ENCODE measurements around the gene TMPRSS9.

The TMPRSS9 gene

GRCh38 chr19:2338055-2338615 is 21.9 kb upstream of the TMPRSS9 start:
- H3K4me1 ChIP-seq (ENCODE audit: control insufficient read depth, insufficient read depth, low read length), result peaks cover 26% of the 10 kb centered on the region
- no peaks in the 10 kb centered on the region for H3K36me3 ChIP-seq (ENCODE audit: control insufficient read depth, insufficient read depth, low read length)
- H3K9ac ChIP-seq (ENCODE audit: low read length), result no peak overlapping the region

GRCh38 chr19:2338751-2339643 is 21.1 kb upstream of the TMPRSS9 start:
- H3K27me3 ChIP-seq (ENCODE audit: control insufficient read depth, insufficient read depth, low read length), result no peaks in the 10 kb centered on the region
- no peak overlapping the region for H3K4me3 ChIP-seq (ENCODE audit: low read length)
- no peaks in the 10 kb centered on the region for H3K36me3 ChIP-seq (ENCODE audit: control insufficient read depth, insufficient read depth, low read length)
- no peak overlapping the region for H3K9ac ChIP-seq (ENCODE audit: low read length)
- peaks cover 18% of the 10 kb centered on the region for H3K4me1 ChIP-seq (ENCODE audit: control insufficient read depth, insufficient read depth, low read length)
- H3K9me3 ChIP-seq (ENCODE audit: control insufficient read depth, low read length), result no peaks in the 10 kb centered on the region

More at GRCh38 chr19:2338055-2338615, 21.9 kb upstream of the TMPRSS9 start:
- Histone ChIP-seq H3K27me3 (ENCODE audit: control insufficient read depth, insufficient read depth, low read length) (no peaks in the 10 kb centered on the region), H3K4me3 (ENCODE audit: low read length) (no peak overlapping the region), H3K9me3 (ENCODE audit: control insufficient read depth, low read length) (no peaks in the 10 kb centered on the region)

DNA sequence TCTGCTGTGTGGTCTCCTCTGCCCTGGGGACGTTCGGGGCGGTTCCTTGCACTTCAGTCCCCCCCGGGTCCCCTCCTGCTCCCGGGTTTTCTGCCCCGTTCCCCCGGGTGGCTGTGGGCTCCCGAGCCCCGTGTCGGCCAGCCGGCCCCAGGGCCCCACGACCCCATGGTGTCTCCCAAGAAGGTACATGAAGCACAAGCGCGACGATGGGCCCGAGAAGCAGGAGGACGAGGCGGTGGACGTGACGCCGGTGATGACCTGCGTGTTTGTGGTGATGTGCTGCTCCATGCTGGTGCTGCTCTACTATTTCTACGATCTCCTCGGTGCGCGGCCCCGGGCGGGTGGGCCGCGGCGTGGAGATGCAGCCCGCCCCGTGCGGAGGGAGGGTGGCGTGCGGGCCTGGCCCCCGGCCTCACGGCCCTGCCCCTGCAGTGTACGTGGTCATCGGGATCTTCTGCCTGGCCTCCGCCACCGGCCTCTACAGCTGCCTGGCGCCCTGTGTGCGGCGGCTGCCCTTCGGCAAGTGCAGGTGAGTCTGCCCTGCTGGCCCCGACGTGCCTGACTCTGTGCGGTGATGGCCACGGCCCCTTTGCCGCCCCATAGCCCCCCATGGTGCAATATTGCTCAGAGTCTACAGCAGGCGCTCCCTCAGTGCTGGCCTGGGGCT is 20.3 kb upstream of the TMPRSS9 start:
- Histone ChIP-seq H3K4me3 (ENCODE audit: low read length) (no peak overlapping the region), H3K36me3 (ENCODE audit: control insufficient read depth, insufficient read depth, low read length) (no peaks in the 10 kb centered on the region), H3K9me3 (ENCODE audit: control insufficient read depth, low read length) (no peaks in the 10 kb centered on the region), H3K4me1 (ENCODE audit: control insufficient read depth, insufficient read depth, low read length) (peaks cover 10% of the 10 kb centered on the region), H3K27me3 (ENCODE audit: control insufficient read depth, insufficient read depth, low read length) (no peaks in the 10 kb centered on the region), H3K9ac (ENCODE audit: low read length) (no peak overlapping the region)

DNA sequence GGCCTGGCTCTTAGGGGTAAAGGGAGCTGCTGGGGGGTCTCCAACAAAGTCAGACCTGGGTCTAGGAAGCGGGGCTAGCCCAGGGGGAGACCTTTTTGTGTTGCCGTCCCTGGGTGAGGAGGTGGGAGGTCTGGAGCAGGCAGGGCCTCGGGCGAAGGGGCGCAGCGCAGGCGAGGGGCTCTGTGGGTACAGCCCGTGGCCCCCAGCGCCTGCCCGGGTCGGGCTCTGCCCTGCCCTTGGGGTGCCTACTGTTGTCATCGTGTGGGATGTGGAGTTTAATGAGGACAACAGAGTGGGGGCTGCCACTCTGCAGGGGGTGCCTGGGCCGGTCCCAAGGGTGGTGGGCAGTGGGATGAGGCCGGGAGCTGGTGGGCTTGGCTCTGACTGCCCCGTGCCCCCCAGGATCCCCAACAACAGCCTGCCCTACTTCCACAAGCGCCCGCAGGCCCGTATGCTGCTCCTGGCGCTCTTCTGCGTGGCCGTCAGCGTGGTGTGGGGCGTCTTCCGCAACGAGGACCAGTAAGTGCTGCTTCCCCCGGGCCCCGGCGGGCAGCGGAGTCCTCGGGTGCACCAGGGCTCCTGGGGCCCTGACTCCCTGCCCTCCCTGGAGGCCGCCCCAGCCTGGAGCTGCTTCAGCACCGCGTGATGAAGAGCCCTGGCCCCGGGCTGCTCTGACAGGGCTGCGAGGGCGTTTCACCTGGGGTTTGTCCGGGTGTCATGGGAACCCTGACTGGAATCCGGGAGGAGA is 19.4 kb upstream of the TMPRSS9 start:
- H3K36me3 ChIP-seq (ENCODE audit: control insufficient read depth, insufficient read depth, low read length), result no peaks in the 10 kb centered on the region

GRCh38 chr19:2341244-2341751 is 18.8 kb upstream of the TMPRSS9 start:
- H3K9ac ChIP-seq (ENCODE audit: low read length), result no peak overlapping the region

More for the DNA sequence above, 19.4 kb upstream of the TMPRSS9 start:
- Histone ChIP-seq H3K9ac (ENCODE audit: low read length) (no peak overlapping the region), H3K4me3 (ENCODE audit: low read length) (no peak overlapping the region), H3K27me3 (ENCODE audit: control insufficient read depth, insufficient read depth, low read length) (no peaks in the 10 kb centered on the region), H3K9me3 (ENCODE audit: control insufficient read depth, low read length) (no peaks in the 10 kb centered on the region), H3K4me1 (ENCODE audit: control insufficient read depth, insufficient read depth, low read length) (peaks cover 15% of the 10 kb centered on the region)

GRCh38 chr19:2341982-2342381 is 18.1 kb upstream of the TMPRSS9 start:
- Histone ChIP-seq H3K27me3 (ENCODE audit: control insufficient read depth, insufficient read depth, low read length) (no peaks in the 10 kb centered on the region), H3K4me1 (ENCODE audit: control insufficient read depth, insufficient read depth, low read length) (peaks cover 24% of the 10 kb centered on the region), H3K36me3 (ENCODE audit: control insufficient read depth, insufficient read depth, low read length) (no peaks in the 10 kb centered on the region), H3K9me3 (ENCODE audit: control insufficient read depth, low read length) (no peaks in the 10 kb centered on the region), H3K4me3 (ENCODE audit: low read length) (no peak overlapping the region), H3K9ac (ENCODE audit: low read length) (no peak overlapping the region)

More at GRCh38 chr19:2341244-2341751, 18.8 kb upstream of the TMPRSS9 start:
- Histone ChIP-seq H3K4me3 (ENCODE audit: low read length) (no peak overlapping the region), H3K4me1 (ENCODE audit: control insufficient read depth, insufficient read depth, low read length) (peaks cover 22% of the 10 kb centered on the region), H3K9me3 (ENCODE audit: control insufficient read depth, low read length) (no peaks in the 10 kb centered on the region), H3K36me3 (ENCODE audit: control insufficient read depth, insufficient read depth, low read length) (no peaks in the 10 kb centered on the region), H3K27me3 (ENCODE audit: control insufficient read depth, insufficient read depth, low read length) (no peaks in the 10 kb centered on the region)

DNA sequence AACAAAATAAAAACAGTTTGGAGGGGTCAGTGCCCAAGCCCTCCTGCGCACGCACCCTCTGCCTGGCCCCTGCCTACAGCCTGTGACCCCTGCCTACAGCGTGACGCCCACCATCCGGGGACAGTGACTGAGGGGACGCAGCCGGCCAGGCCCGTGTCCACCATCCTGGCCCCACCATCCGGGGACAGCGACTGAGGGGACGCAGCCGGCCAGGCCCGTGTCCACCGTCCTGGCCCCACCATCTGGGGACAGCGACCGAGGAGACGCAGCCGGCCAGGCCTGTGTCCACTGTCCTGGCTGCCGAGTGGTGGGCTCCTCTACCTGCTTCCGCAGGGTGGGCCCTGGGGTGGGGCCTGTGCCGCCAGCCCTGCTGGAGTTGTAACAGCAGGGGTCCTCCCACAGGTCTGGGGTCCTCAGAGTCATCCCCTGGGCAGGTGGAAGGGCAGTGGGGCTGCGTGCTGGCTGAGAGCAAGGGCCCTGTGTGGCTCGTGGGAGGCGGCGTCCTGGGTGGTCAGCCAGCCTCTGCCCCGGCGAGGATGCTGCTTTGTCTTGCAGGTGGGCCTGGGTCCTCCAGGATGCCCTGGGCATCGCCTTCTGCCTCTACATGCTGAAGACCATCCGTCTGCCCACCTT is 17.3 kb upstream of the TMPRSS9 start:
- Histone ChIP-seq H3K27me3 (ENCODE audit: control insufficient read depth, insufficient read depth, low read length) (no peaks in the 10 kb centered on the region), H3K36me3 (ENCODE audit: control insufficient read depth, insufficient read depth, low read length) (no peaks in the 10 kb centered on the region), H3K9ac (ENCODE audit: low read length) (no peak overlapping the region), H3K9me3 (ENCODE audit: control insufficient read depth, low read length) (no peaks in the 10 kb centered on the region), H3K4me1 (ENCODE audit: control insufficient read depth, insufficient read depth, low read length) (peaks cover 24% of the 10 kb centered on the region), H3K4me3 (ENCODE audit: low read length) (no peak overlapping the region)

- Histone ChIP-seq H3K9ac (ENCODE audit: low read length) (no peak overlapping the region), H3K9me3 (ENCODE audit: control insufficient read depth, low read length) (no peaks in the 10 kb centered on the region), H3K27me3 (ENCODE audit: control insufficient read depth, insufficient read depth, low read length) (no peaks in the 10 kb centered on the region), H3K4me3 (ENCODE audit: low read length) (no peak overlapping the region), H3K36me3 (ENCODE audit: control insufficient read depth, insufficient read depth, low read length) (no peaks in the 10 kb centered on the region), H3K4me1 (ENCODE audit: control insufficient read depth, insufficient read depth, low read length) (peaks cover 24% of the 10 kb centered on the region)
Measured at GRCh38 chr19:2343289-2343982, 16.6 kb upstream of the TMPRSS9 start.

- H3K4me1 ChIP-seq (ENCODE audit: control insufficient read depth, insufficient read depth, low read length), result peaks cover 17% of the 10 kb centered on the region
- H3K9me3 ChIP-seq (ENCODE audit: control insufficient read depth, low read length), result no peaks in the 10 kb centered on the region
- H3K4me3 ChIP-seq (ENCODE audit: low read length), result no peak overlapping the region
- no peaks in the 10 kb centered on the region for H3K27me3 ChIP-seq (ENCODE audit: control insufficient read depth, insufficient read depth, low read length)
- no peaks in the 10 kb centered on the region for H3K36me3 ChIP-seq (ENCODE audit: control insufficient read depth, insufficient read depth, low read length)
- no peak overlapping the region for H3K9ac ChIP-seq (ENCODE audit: low read length)
Measured at GRCh38 chr19:2344381-2344870, 15.6 kb upstream of the TMPRSS9 start.

- Histone ChIP-seq H3K9ac (ENCODE audit: low read length) (no peak overlapping the region), H3K9me3 (ENCODE audit: control insufficient read depth, low read length) (no peaks in the 10 kb centered on the region), H3K27me3 (ENCODE audit: control insufficient read depth, insufficient read depth, low read length) (no peaks in the 10 kb centered on the region), H3K4me3 (ENCODE audit: low read length) (no peak overlapping the region), H3K36me3 (ENCODE audit: control insufficient read depth, insufficient read depth, low read length) (no peaks in the 10 kb centered on the region), H3K4me1 (ENCODE audit: control insufficient read depth, insufficient read depth, low read length) (peaks cover 15% of the 10 kb centered on the region)
Measured at GRCh38 chr19:2345076-2345475, 15.0 kb upstream of the TMPRSS9 start.

Measured in mucosa of stomach (tissue), 1 donor.